ENCODE data around the gene CIDEB.
A peak's percentile ranks its signal among the peaks of the same experiment; 100 is the strongest.

CIDEB gene

GRCh38 chr14:24272467-24272866 lies 35.3 kb downstream of the CIDEB start:
- H3K4me3 ChIP-seq (ENCODE audit: low read depth, low read length): no peak overlapping the region
- TF ChIP-seq, protein P1, sequence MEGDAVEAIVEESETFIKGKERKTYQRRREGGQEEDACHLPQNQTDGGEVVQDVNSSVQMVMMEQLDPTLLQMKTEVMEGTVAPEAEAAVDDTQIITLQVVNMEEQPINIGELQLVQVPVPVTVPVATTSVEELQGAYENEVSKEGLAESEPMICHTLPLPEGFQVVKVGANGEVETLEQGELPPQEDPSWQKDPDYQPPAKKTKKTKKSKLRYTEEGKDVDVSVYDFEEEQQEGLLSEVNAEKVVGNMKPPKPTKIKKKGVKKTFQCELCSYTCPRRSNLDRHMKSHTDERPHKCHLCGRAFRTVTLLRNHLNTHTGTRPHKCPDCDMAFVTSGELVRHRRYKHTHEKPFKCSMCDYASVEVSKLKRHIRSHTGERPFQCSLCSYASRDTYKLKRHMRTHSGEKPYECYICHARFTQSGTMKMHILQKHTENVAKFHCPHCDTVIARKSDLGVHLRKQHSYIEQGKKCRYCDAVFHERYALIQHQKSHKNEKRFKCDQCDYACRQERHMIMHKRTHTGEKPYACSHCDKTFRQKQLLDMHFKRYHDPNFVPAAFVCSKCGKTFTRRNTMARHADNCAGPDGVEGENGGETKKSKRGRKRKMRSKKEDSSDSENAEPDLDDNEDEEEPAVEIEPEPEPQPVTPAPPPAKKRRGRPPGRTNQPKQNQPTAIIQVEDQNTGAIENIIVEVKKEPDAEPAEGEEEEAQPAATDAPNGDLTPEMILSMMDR (IDR thresholded peaks at IDR 0.05; ENCODE audit: borderline replicate concordance, insufficient read depth, low read depth, low read length): no peak

GRCh38 chr14:24271834-24272263 lies 35.9 kb downstream of the CIDEB start:
- peak overlapping the region; percentile 67 for H3K4me3 ChIP-seq (ENCODE audit: low read depth, low read length)
- TF ChIP-seq, protein P1 (IDR thresholded peaks at IDR 0.05; ENCODE audit: borderline replicate concordance, insufficient read depth, low read depth, low read length): no peak

DNA sequence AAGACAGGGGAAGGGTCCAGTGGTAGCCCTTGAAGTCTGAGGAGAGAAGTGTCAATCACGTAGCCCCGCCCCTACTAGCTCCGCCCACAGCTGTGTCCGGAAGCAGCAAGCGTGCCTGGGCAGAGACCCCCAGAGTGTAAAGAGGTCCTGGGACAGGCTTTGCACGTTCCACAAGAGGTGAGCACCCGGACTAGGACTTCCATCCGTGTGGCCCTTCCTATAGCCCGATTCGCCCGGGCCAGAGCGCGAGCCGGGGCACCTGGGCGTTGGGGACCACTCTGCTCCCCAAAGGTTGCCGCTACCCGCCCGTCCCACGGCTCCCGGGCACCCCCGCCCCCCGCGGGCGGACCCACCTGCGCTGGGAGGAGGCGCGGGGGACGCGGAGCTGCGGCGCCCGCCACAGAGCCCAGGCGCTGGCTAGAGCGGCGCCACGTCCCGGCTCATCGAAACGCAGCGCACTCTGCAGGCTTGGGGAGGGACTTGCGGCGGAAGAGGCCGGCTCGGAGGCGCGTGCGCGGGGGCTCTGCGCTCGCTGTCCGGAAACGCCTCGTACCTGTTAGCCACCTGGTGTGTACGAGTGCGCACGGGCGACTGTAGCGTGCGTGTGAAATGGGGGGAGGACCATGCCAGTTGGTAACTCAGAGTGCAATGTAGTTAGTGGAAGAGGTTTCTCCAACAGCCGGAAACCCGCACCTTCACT lies 36.5 kb downstream of the CIDEB start, which contains the start of gene RABGGTA:
TSS of gene RABGGTA (minus strand) at position 464 of the 700 bp plus-strand sequence. CDS start 482 bp downstream, outside the sequence.
- H3K4me3 ChIP-seq (ENCODE audit: low read depth, low read length): peak within 1 kb of the TSS; percentile 67
- TF ChIP-seq, protein P1 (IDR thresholded peaks at IDR 0.05; ENCODE audit: borderline replicate concordance, insufficient read depth, low read depth, low read length): peak; percentile 91

GRCh38 chr14:24270537-24271133 lies 37.1 kb downstream of the CIDEB start:
- TF ChIP-seq, protein P1 (IDR thresholded peaks at IDR 0.05; ENCODE audit: borderline replicate concordance, insufficient read depth, low read depth, low read length): no peak
- H3K4me3 ChIP-seq (ENCODE audit: low read depth, low read length): peak overlapping the region; percentile 67

- TF ChIP-seq, protein P1 (IDR thresholded peaks at IDR 0.05; ENCODE audit: borderline replicate concordance, insufficient read depth, low read depth, low read length): no peak
- H3K4me3 ChIP-seq (ENCODE audit: low read depth, low read length): no peak overlapping the region
Observed at GRCh38 chr14:24269910-24270536, 37.8 kb downstream of the CIDEB start.

DNA sequence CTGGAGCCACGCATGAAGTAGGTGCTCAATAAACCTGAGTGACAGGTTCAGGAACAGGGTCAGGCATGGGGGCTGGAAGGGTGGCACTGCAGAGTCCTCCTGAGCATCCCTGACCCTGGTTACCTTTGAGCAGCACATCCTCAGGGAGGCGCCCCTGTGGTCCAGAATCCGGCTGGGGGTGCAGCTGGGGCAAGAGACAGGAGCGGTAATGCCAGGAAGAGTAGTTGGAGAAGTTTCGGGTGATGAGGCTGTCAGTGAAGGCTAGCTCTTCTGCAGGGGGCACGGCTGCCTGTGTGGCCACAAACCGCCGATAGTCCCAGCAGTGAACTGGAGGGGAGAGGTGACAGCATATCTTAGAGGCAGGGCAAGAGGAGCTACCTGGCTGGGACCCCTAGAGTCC lies 38.4 kb downstream of the CIDEB start:
- H3K4me3 ChIP-seq (ENCODE audit: low read depth, low read length): no peak overlapping the region
- TF ChIP-seq, protein P1 (IDR thresholded peaks at IDR 0.05; ENCODE audit: borderline replicate concordance, insufficient read depth, low read depth, low read length): no peak

Data from GM12875 (cell line).